ENCODE results near the gene ZNF532. TPM values are rescaled to one million over a fixed set of nuclear protein-coding genes. Genes with fewer than 3 reads are reported as not detected.

Gene ZNF532
- total and polyA plus RNA-seq, 2 of the 13 experiments (the other 11 are each of a cell fraction or from before 2014, with no cell fraction given), result not detected

- TF ChIP-seq PRDM10 (CRISPR knock-in tag; IDR thresholded peaks at IDR 0.05; ENCODE audit: low read depth), result no peak
- TF ChIP-seq ARID5B (CRISPR knock-in tag; IDR thresholded peaks at IDR 0.05), result no peak
- TF ChIP-seq ZNF224 (CRISPR knock-in tag; IDR thresholded peaks at IDR 0.05), result no peak
- TF ChIP-seq ZNF296 (CRISPR knock-in tag; conservative IDR thresholded peaks at IDR 0.05), result no peak
- no peak for TF ChIP-seq SNAI1 (CRISPR knock-in tag; IDR thresholded peaks at IDR 0.05; ENCODE audit: borderline replicate concordance)
Measured at GRCh38 chr18:58953627-58954026, 89.0 kb downstream of the ZNF532 start (continued).

GRCh38 chr18:58955001-58955400, 90.3 kb downstream of the ZNF532 start:
- no peaks in the 10 kb centered on the region for H3K79me2 ChIP-seq (ENCODE audit: insufficient read depth, low read length)
- intact Hi-C loops (cut with micrococcal nuclease; ENCODE audit: unreplicated experiment) (no loop called here), in situ Hi-C loops (cut with HindIII; ENCODE audit: extremely low pct_ligation_motif_present, low pct_unique_long_range_greater_than_20kb) (no loop called here)
- H3K4me1 ChIP-seq (ENCODE audit: insufficient read depth, low read length), result peaks cover 17% of the 10 kb centered on the region
- H3K36me3 ChIP-seq (replicated peaks in 1 of 2; ENCODE audit: control insufficient read depth in 1 of 2, insufficient read depth in 2 of 2, low read length in 2 of 2), result no peaks in the 10 kb centered on the region
- H3K27me3 ChIP-seq (ENCODE audit: control insufficient read depth in 1 of 2, insufficient read depth in 2 of 2, low read length in 2 of 2), result no peaks in the 10 kb centered on the region
- H3K9me3 ChIP-seq (ENCODE audit: low read length), result no peaks in the 10 kb centered on the region
- BruUV-seq (replicated peaks), result no TSS peak
- H3K4me3 ChIP-seq (replicated peaks in 1 of 3; ENCODE audit: insufficient read depth in 1 of 3, low read depth in 2 of 3, low read length in 3 of 3), result no peak overlapping the region
- H2AFZ ChIP-seq (ENCODE audit: low read length), result no peak overlapping the region
- H3K9ac ChIP-seq (ENCODE audit: insufficient read depth, low read depth, low read length), result no peak overlapping the region
- H3K4me2 ChIP-seq (ENCODE audit: low read depth, low read length), result no peak overlapping the region
- H4K20me1 ChIP-seq (ENCODE audit: insufficient read depth, low read length), result no peaks in the 10 kb centered on the region
- TF ChIP-seq ZNF703 (CRISPR knock-in tag; IDR thresholded peaks at IDR 0.05; ENCODE audit: borderline replicate concordance), result no peak
- no peak for TF ChIP-seq PATZ1 (CRISPR knock-in tag; IDR thresholded peaks at IDR 0.05)
- no peak for TF ChIP-seq ARID2 (CRISPR knock-in tag; IDR thresholded peaks at IDR 0.05; ENCODE audit: borderline replicate concordance)
- ChIA-PET CTCF (ENCODE audit: low intra/inter-chr PET ratio, low total read pairs) (no interaction called here), POLR2A (no interaction called here)
- no peak for ATAC-seq
- H3K27ac ChIP-seq (ENCODE audit: extremely low read length, insufficient read depth, low read length), result no peak overlapping the region
- no peak for DNase-seq (ENCODE audit: low spot score)
- WGBS (ENCODE audit: low lambda C conversion rate), result 67% methylated on average over 6 of the region's 6 CpGs
- no peak for FAIRE-seq
